Measurements from ENCODE around the gene FCHSD1. TPM values are rescaled to one million over a fixed set of nuclear protein-coding genes. Genes with fewer than 3 reads are reported as not detected.
A peak's percentile ranks its signal among the peaks of the same experiment; 100 is the strongest.

FCHSD1 gene
- 7.9 TPM for polyA plus RNA-seq (2013, experiment 1 of 2)
- polyA plus RNA-seq (2013, experiment 2 of 2), result 8.7 TPM

DNA sequence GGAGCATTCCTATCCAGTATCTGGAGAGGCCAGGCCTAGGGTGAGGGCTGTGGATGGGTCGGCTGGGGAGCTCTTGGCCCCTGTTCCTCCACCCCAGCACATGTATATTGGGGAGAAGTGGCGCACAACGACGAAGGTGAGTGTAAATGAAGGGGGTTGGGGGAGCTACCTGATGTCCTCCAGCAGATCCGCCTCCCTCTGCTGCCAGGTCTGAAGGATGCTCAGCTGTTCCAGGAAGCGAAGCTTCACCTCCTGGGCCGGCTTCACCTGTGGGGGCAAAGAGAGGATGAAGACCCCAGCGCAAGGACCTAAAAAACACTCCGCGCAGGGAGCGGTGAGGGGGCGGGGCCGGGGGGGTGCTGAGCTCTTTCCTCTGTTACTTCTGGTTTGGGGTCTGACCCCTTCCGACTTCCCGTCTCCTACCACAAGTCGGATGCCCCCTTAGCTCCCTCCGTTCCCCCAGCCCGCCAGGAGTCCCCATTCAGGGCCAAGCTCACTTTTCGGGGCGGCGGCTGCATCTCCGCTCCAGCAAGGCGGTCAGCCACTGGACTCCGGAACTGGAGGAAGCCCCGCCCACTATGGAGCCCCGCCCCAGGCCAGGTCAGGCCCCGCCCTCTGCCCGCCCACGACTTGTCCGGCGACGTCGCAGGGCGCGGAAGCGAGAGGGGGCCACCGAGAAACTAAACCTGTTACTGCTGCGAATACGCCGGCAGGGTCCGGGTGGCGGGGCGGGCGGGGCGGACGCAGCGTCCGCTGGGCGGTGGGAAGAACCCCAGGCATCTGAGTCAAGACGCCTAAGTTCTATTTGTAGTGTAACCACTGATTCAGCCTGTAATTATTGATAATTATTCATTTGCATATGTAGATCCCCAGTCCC, at the start of gene FCHSD1:
TSS of gene FCHSD1 (minus strand) at position 568 of the 877 bp plus-strand sequence. CDS start at position 518, 50 bp downstream.
- Histone ChIP-seq H3K56ac (ENCODE audit: low read length) (peak within 1 kb of the TSS; percentile 86), H3K27ac (ENCODE audit: low read depth, low read length) (no peak within 1 kb of the TSS), H4K5ac (ENCODE audit: low read length) (no peak within 1 kb of the TSS), H3K36me3 (ENCODE audit: control insufficient read depth, insufficient read depth, low read length) (peaks cover 2% of the 10 kb centered on the region), H3K9ac (ENCODE audit: low read length) (peak within 1 kb of the TSS; percentile 71), H2BK120ac (ENCODE audit: low read depth, low read length) (no peak within 1 kb of the TSS), H2BK15ac (replicated peaks; ENCODE audit: low read depth) (no peak within 1 kb of the TSS), H3K79me1 (ENCODE audit: low read length) (no peaks in the 10 kb centered on the region), H2AK5ac (ENCODE audit: low read length) (no peak within 1 kb of the TSS), H3K23ac (ENCODE audit: low read length) (no peak within 1 kb of the TSS), H3K4me2 (ENCODE audit: low read length) (peak within 1 kb of the TSS; percentile 74), H2BK5ac (ENCODE audit: low read length) (no peak within 1 kb of the TSS), H4K8ac (ENCODE audit: low read depth, low read length) (no peak within 1 kb of the TSS), H3K79me2 (ENCODE audit: control insufficient read depth, insufficient read depth, low read length) (no peaks in the 10 kb centered on the region), H3K18ac (ENCODE audit: low read length) (peak within 1 kb of the TSS; percentile 71), H3K27me3 (ENCODE audit: insufficient read depth, low read length, poor library complexity) (no peaks in the 10 kb centered on the region), H3K4me3 (ENCODE audit: low read length) (peak within 1 kb of the TSS; percentile 68), H3K4ac (ENCODE audit: low read depth, low read length) (no peak within 1 kb of the TSS), H3K4me1 (ENCODE audit: control insufficient read depth, low read depth, low read length) (peaks cover 2% of the 10 kb centered on the region)
- WGBS (ENCODE audit: extremely low coverage, insufficient coverage, low lambda C conversion rate), result no CpG with 5 or more reads among the region's 50 CpGs
- DNase-seq, result peak; percentile 89

DNA sequence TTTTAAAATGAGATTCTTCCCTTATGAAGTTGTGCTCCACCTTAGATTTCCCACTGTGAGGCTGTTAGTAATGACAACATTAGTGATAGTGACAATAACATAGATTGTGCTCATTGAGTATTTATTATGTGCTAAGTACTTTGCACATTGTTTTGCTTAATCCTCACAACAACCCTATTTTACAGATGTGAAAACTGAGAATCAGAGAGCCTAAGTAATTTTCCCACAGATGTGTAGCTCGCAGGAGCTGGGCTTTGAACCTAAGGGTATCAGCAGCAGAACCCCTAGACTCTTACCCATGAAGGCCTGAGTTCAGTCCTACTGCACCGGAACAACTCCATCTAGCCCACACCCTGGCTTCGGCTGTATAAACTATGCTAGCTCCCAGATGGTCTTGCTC, 46.4 kb upstream of the FCHSD1 start:
- Histone ChIP-seq H2AK5ac (ENCODE audit: low read length) (no peak overlapping the region), H3K9ac (ENCODE audit: low read length) (no peak overlapping the region), H3K79me1 (ENCODE audit: low read length) (no peaks in the 10 kb centered on the region), H4K5ac (ENCODE audit: low read length) (no peak overlapping the region), H2BK120ac (ENCODE audit: low read depth, low read length) (no peak overlapping the region), H3K4ac (ENCODE audit: low read depth, low read length) (no peak overlapping the region), H2BK5ac (ENCODE audit: low read length) (no peak overlapping the region), H2BK15ac (replicated peaks; ENCODE audit: low read depth) (no peak overlapping the region), H3K4me1 (ENCODE audit: control insufficient read depth, low read depth, low read length) (no peaks in the 10 kb centered on the region), H4K8ac (ENCODE audit: low read depth, low read length) (no peak overlapping the region), H3K56ac (ENCODE audit: low read length) (no peak overlapping the region), H3K4me2 (ENCODE audit: low read length) (no peak overlapping the region), H3K4me3 (ENCODE audit: low read length) (no peak overlapping the region), H3K18ac (ENCODE audit: low read length) (no peak overlapping the region), H3K36me3 (ENCODE audit: control insufficient read depth, insufficient read depth, low read length) (no peaks in the 10 kb centered on the region), H3K27ac (ENCODE audit: low read depth, low read length) (no peak overlapping the region), H3K27me3 (ENCODE audit: insufficient read depth, low read length, poor library complexity) (peaks cover 2% of the 10 kb centered on the region), H3K79me2 (ENCODE audit: control insufficient read depth, insufficient read depth, low read length) (no peaks in the 10 kb centered on the region), H3K23ac (ENCODE audit: low read length) (no peak overlapping the region)
- no CpG with 5 or more reads among the region's 3 CpGs for WGBS (ENCODE audit: extremely low coverage, insufficient coverage, low lambda C conversion rate)
- DNase-seq, result no peak

DNA sequence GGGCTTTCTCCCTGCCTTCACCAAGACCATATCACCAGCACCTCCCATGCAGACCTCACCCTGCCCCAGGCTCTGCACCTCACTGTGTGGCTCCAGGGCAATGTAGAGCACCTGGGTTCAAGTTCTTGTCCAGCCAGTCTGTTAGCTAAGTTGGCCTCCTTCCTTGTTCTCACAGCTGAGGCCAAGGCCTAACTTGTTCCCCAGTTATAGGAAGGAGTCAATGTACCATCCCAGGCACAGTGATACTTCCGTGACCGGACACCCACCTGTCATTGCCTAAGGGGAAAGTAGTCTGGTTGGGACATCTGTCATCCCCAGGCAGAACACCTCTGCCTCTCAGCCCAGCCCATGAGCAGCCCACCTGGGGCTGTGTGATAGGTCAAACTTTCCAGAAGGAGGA, 45.2 kb upstream of the FCHSD1 start:
- no peak overlapping the region for H3K9ac ChIP-seq (ENCODE audit: low read length)
- WGBS (ENCODE audit: extremely low coverage, insufficient coverage, low lambda C conversion rate), result no CpG with 5 or more reads among the region's 2 CpGs

DNA sequence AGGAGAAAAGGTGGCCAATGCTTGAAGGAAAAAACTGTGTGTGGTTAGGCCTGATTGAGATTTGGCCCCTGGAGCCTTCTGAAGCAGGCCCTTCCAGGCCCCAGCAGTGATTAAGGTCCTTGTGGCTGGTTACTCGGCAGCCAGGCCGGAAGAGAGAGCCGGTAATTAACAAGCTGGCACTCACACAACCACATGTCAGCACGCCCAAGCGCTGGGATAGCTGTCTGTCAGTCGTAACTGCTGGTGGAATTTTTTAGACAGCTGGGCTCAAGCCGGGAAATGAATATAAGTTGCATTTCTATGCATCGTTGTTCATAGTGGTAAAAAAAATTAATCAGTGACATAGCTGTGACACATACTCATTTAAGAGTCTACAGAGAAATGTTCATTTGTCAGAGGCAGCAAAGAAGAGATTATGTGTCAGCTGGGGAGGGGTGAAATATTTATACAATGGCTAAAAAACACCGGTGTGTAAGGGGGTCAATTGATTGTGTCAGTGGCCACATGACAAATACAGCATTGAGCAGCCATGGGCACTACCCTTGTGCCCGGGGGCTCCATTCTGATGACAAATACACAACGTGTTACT, 44.5 kb upstream of the FCHSD1 start:
- Histone ChIP-seq H3K4me3 (ENCODE audit: low read length) (no peak overlapping the region), H3K56ac (ENCODE audit: low read length) (no peak overlapping the region), H4K8ac (ENCODE audit: low read depth, low read length) (no peak overlapping the region), H3K9ac (ENCODE audit: low read length) (no peak overlapping the region), H4K5ac (ENCODE audit: low read length) (no peak overlapping the region), H3K36me3 (ENCODE audit: control insufficient read depth, insufficient read depth, low read length) (no peaks in the 10 kb centered on the region), H3K27me3 (ENCODE audit: insufficient read depth, low read length, poor library complexity) (no peaks in the 10 kb centered on the region), H2BK120ac (ENCODE audit: low read depth, low read length) (no peak overlapping the region), H3K4ac (ENCODE audit: low read depth, low read length) (no peak overlapping the region), H3K27ac (ENCODE audit: low read depth, low read length) (no peak overlapping the region), H3K4me2 (ENCODE audit: low read length) (no peak overlapping the region), H3K23ac (ENCODE audit: low read length) (no peak overlapping the region), H3K18ac (ENCODE audit: low read length) (no peak overlapping the region), H3K4me1 (ENCODE audit: control insufficient read depth, low read depth, low read length) (peaks cover 1% of the 10 kb centered on the region), H2BK5ac (ENCODE audit: low read length) (no peak overlapping the region), H3K79me1 (ENCODE audit: low read length) (no peaks in the 10 kb centered on the region), H2BK15ac (replicated peaks; ENCODE audit: low read depth) (no peak overlapping the region), H3K79me2 (ENCODE audit: control insufficient read depth, insufficient read depth, low read length) (no peaks in the 10 kb centered on the region), H2AK5ac (ENCODE audit: low read length) (no peak overlapping the region)
- no peak for DNase-seq
- WGBS (ENCODE audit: extremely low coverage, insufficient coverage, low lambda C conversion rate), result no CpG with 5 or more reads among the region's 11 CpGs

More for the DNA sequence above, 45.2 kb upstream of the FCHSD1 start:
- Histone ChIP-seq H2BK15ac (replicated peaks; ENCODE audit: low read depth) (no peak overlapping the region), H4K5ac (ENCODE audit: low read length) (no peak overlapping the region), H2AK5ac (ENCODE audit: low read length) (no peak overlapping the region), H3K23ac (ENCODE audit: low read length) (no peak overlapping the region), H2BK5ac (ENCODE audit: low read length) (no peak overlapping the region), H3K56ac (ENCODE audit: low read length) (no peak overlapping the region), H4K8ac (ENCODE audit: low read depth, low read length) (no peak overlapping the region), H3K79me1 (ENCODE audit: low read length) (no peaks in the 10 kb centered on the region), H3K36me3 (ENCODE audit: control insufficient read depth, insufficient read depth, low read length) (no peaks in the 10 kb centered on the region), H3K4me3 (ENCODE audit: low read length) (no peak overlapping the region), H3K18ac (ENCODE audit: low read length) (no peak overlapping the region), H3K79me2 (ENCODE audit: control insufficient read depth, insufficient read depth, low read length) (no peaks in the 10 kb centered on the region), H3K27ac (ENCODE audit: low read depth, low read length) (no peak overlapping the region), H3K4me1 (ENCODE audit: control insufficient read depth, low read depth, low read length) (peaks cover 1% of the 10 kb centered on the region), H3K4ac (ENCODE audit: low read depth, low read length) (no peak overlapping the region), H3K27me3 (ENCODE audit: insufficient read depth, low read length, poor library complexity) (peaks cover 2% of the 10 kb centered on the region), H2BK120ac (ENCODE audit: low read depth, low read length) (no peak overlapping the region), H3K4me2 (ENCODE audit: low read length) (no peak overlapping the region)
- no peak for DNase-seq

DNA sequence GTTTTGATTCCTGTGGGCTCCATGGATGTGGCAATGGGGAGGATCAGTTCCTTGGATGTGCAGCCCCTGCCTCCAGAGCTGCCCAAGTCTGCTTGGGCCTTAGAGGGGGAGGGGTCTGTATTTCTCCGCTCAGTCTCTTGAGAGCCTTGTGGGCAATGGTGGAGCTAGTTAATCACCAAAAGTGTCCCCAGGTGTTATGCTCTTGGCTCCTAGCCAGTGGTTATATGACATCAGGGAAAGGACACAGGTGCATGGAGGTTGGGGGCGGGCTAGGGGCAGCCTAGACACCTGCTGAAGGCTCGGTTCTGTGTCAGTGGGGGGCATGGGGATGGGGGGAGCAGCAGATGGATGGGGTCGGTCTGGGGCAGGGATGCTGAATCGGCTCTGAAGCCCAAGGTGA, 43.3 kb upstream of the FCHSD1 start:
- no peak overlapping the region for H2AK5ac ChIP-seq (ENCODE audit: low read length)
- H2BK5ac ChIP-seq (ENCODE audit: low read length), result no peak overlapping the region
- no peak overlapping the region for H3K18ac ChIP-seq (ENCODE audit: low read length)
- H4K5ac ChIP-seq (ENCODE audit: low read length), result no peak overlapping the region
- H3K23ac ChIP-seq (ENCODE audit: low read length), result no peak overlapping the region
- H3K9ac ChIP-seq (ENCODE audit: low read length), result no peak overlapping the region
- no peak overlapping the region for H3K4me2 ChIP-seq (ENCODE audit: low read length)
- H2BK15ac ChIP-seq (replicated peaks; ENCODE audit: low read depth), result no peak overlapping the region
- H3K56ac ChIP-seq (ENCODE audit: low read length), result no peak overlapping the region
- H3K4ac ChIP-seq (ENCODE audit: low read depth, low read length), result no peak overlapping the region
- H3K4me1 ChIP-seq (ENCODE audit: control insufficient read depth, low read depth, low read length), result peaks cover 1% of the 10 kb centered on the region
- H3K79me1 ChIP-seq (ENCODE audit: low read length), result no peaks in the 10 kb centered on the region
- no peak overlapping the region for H3K4me3 ChIP-seq (ENCODE audit: low read length)
- H3K36me3 ChIP-seq (ENCODE audit: control insufficient read depth, insufficient read depth, low read length), result no peaks in the 10 kb centered on the region
- no peak overlapping the region for H3K27ac ChIP-seq (ENCODE audit: low read depth, low read length)
- no peak overlapping the region for H4K8ac ChIP-seq (ENCODE audit: low read depth, low read length)
- no peaks in the 10 kb centered on the region for H3K27me3 ChIP-seq (ENCODE audit: insufficient read depth, low read length, poor library complexity)
- DNase-seq, result no peak
- H3K79me2 ChIP-seq (ENCODE audit: control insufficient read depth, insufficient read depth, low read length), result no peaks in the 10 kb centered on the region
- WGBS (ENCODE audit: extremely low coverage, insufficient coverage, low lambda C conversion rate), result no CpG with 5 or more reads among the region's 5 CpGs
- no peak overlapping the region for H2BK120ac ChIP-seq (ENCODE audit: low read depth, low read length)

Data from mesendoderm (in vitro differentiated cells).